GM19397 (cell line): Measurements from ENCODE around the gene GIPC2.

ENCODE experiments used
- ATAC-seq: cut with Tn5 transposase; IDR thresholded peaks from one replicate; pipeline ENCODE4 v1.9.1; 2021; ENCODE audit warnings: mild to moderate bottlenecking, moderate library complexity; ENCODE audit not compliant: unreplicated experiment

The GIPC2 gene

GRCh38 chr1:78036450-78036849, 9.3 kb upstream of the GIPC2 start:
- ATAC-seq = no peak

GRCh38 chr1:78038071-78038470, 7.7 kb upstream of the GIPC2 start:
- no peak for ATAC-seq

- no peak for ATAC-seq
Observed at GRCh38 chr1:78038491-78038939, 7.3 kb upstream of the GIPC2 start.

- no peak for ATAC-seq
Observed at GRCh38 chr1:78040484-78041089, 5.2 kb upstream of the GIPC2 start.

GRCh38 chr1:78043436-78043835, 2.3 kb upstream of the GIPC2 start:
- no peak for ATAC-seq

- ATAC-seq = no peak
Observed at GRCh38 chr1:78044796-78045562, 787 bp upstream of the GIPC2 start.

- no peak for ATAC-seq
Observed at GRCh38 chr1:78045563-78045925, 222 bp upstream of the GIPC2 start.

- ATAC-seq = no peak
Observed at GRCh38 chr1:78047106-78047505, 1.3 kb downstream of the GIPC2 start.

GRCh38 chr1:78047631-78048030, 1.9 kb downstream of the GIPC2 start:
- no peak for ATAC-seq

- no peak for ATAC-seq
Observed at GRCh38 chr1:78048446-78048845, 2.7 kb downstream of the GIPC2 start.

- ATAC-seq = no peak
Observed at GRCh38 chr1:78049396-78049795, 3.6 kb downstream of the GIPC2 start.

GRCh38 chr1:78051005-78051404, 5.2 kb downstream of the GIPC2 start:
- ATAC-seq = no peak

- no peak for ATAC-seq
Observed at GRCh38 chr1:78052685-78053405, 7.1 kb downstream of the GIPC2 start.

GRCh38 chr1:78053498-78053897, 7.7 kb downstream of the GIPC2 start:
- ATAC-seq = no peak

- ATAC-seq = no peak
Observed at GRCh38 chr1:78054559-78054958, 8.8 kb downstream of the GIPC2 start.

- no peak for ATAC-seq
Observed at GRCh38 chr1:78054972-78055371, 9.2 kb downstream of the GIPC2 start.

- no peak for ATAC-seq
Observed at GRCh38 chr1:78055565-78056132, 9.9 kb downstream of the GIPC2 start.

GRCh38 chr1:78058670-78059069, 12.9 kb downstream of the GIPC2 start:
- ATAC-seq = no peak

- no peak for ATAC-seq
Observed at GRCh38 chr1:78060857-78061563, 15.2 kb downstream of the GIPC2 start.

GRCh38 chr1:78061825-78062523, 16.2 kb downstream of the GIPC2 start:
- no peak for ATAC-seq
